HEK293 (cell line): ENCODE results near the gene NARF.

Source experiments
- BCL11A ChIP-seq: fragments of 450-650 bp; formaldehyde crosslinking; IDR thresholded peaks from 2 replicates; pipeline ENCODE4 v1.5.1; 2016; ENCODE audit warnings: low read depth, missing biosample characterization, missing genetic modification characterization
- BCL11B ChIP-seq: fragments of 450-650 bp; formaldehyde crosslinking; IDR thresholded peaks from 2 replicates; pipeline ENCODE4 v1.5.1; 2016; ENCODE audit warnings: low read depth, missing biosample characterization, missing genetic modification characterization
- OVOL3 ChIP-seq: fragments of 450-650 bp; formaldehyde crosslinking; IDR thresholded peaks from 2 replicates; pipeline ENCODE4 v1.5.1; 2016; ENCODE audit warnings: missing biosample characterization, missing genetic modification characterization
- REPIN1 ChIP-seq: fragments of 450-650 bp; formaldehyde crosslinking; IDR thresholded peaks from 2 replicates; pipeline ENCODE4 v1.5.1; 2017; ENCODE audit warnings: missing biosample characterization, missing genetic modification characterization, low read depth
- ZNF10 ChIP-seq: fragments of 450-650 bp; formaldehyde crosslinking; IDR thresholded peaks from 2 replicates; pipeline ENCODE4 v1.5.1; 2017; ENCODE audit warnings: missing biosample characterization, missing genetic modification characterization
- ZNF146 ChIP-seq: fragments of 450-650 bp; formaldehyde crosslinking; IDR thresholded peaks from 2 replicates; pipeline ENCODE4 v1.5.1; 2016; ENCODE audit warnings: missing biosample characterization, missing genetic modification characterization
- ZNF202 ChIP-seq: fragments of 450-650 bp; formaldehyde crosslinking; IDR thresholded peaks from 2 replicates; pipeline ENCODE4 v1.5.1; 2016; ENCODE audit warnings: missing biosample characterization, missing genetic modification characterization, borderline replicate concordance
- ZNF274 ChIP-seq, 2 experiments: fragments of 200-500 bp in 1 of 2; fragments of 450-650 bp in 1 of 2; sonication (Bioruptor generic) in 1 of 2; formaldehyde crosslinking in 1 of 2; IDR thresholded peaks; 2 replicates each; pipeline versions ENCODE4 v1.5.1 to v1.6.1; 2014 to 2016; ENCODE audit warnings: borderline replicate concordance in 1 of 2, inconsistent platforms in 1 of 2, low read length in 1 of 2, missing biosample characterization in 1 of 2, missing genetic modification characterization in 1 of 2
- ZNF391 ChIP-seq: fragments of 450-650 bp; formaldehyde crosslinking; IDR thresholded peaks from 2 replicates; pipeline ENCODE4 v1.5.1; 2016; ENCODE audit warnings: low read depth, missing biosample characterization, missing genetic modification characterization, borderline replicate concordance
- ZNF433 ChIP-seq: fragments of 450-650 bp; formaldehyde crosslinking; IDR thresholded peaks from 2 replicates; pipeline ENCODE4 v1.5.1; 2016; ENCODE audit warnings: missing biosample characterization, missing genetic modification characterization, low read depth
- ZNF544 ChIP-seq: fragments of 450-650 bp; formaldehyde crosslinking; IDR thresholded peaks from 2 replicates; pipeline ENCODE4 v1.5.0; 2017; ENCODE audit warnings: missing biosample characterization, missing genetic modification characterization
- ZNF558 ChIP-seq: fragments of 450-650 bp; formaldehyde crosslinking; IDR thresholded peaks from 2 replicates; pipeline ENCODE4 v1.5.1; 2016; ENCODE audit warnings: missing biosample characterization, missing genetic modification characterization
- ZNF560 ChIP-seq: fragments of 450-650 bp; formaldehyde crosslinking; IDR thresholded peaks from 2 replicates; pipeline ENCODE4 v1.5.1; 2017; ENCODE audit warnings: missing biosample characterization, missing genetic modification characterization, borderline replicate concordance
- ZNF677 ChIP-seq: fragments of 450-650 bp; IDR thresholded peaks from 2 replicates; pipeline ENCODE4 v1.5.0; 2018; ENCODE audit warnings: missing biosample characterization, mild to moderate bottlenecking, missing genetic modification characterization, moderate library complexity
- ZNF768 ChIP-seq: fragments of 450-650 bp; formaldehyde crosslinking; IDR thresholded peaks from 2 replicates; pipeline ENCODE4 v1.5.1; 2018; ENCODE audit warnings: missing biosample characterization, mild to moderate bottlenecking, missing genetic modification characterization
- ZNF830 ChIP-seq: fragments of 450-650 bp; IDR thresholded peaks from 2 replicates; pipeline ENCODE4 v1.5.0; 2018; ENCODE audit warnings: missing biosample characterization, missing genetic modification characterization, low read depth, mild to moderate bottlenecking, moderate library complexity
- TF ChIP-seq, protein P1 (sequence below): fragments of 450-650 bp; formaldehyde crosslinking; conservative IDR thresholded peaks from 2 replicates; pipeline ENCODE4 v1.5.1; 2016; ENCODE audit warnings: low read depth, missing biosample characterization, missing genetic modification characterization
- TF ChIP-seq, protein P2 (sequence below): fragments of 450-650 bp; formaldehyde crosslinking; IDR thresholded peaks from 2 replicates; pipeline ENCODE4 v1.5.1; 2016; ENCODE audit warnings: missing biosample characterization, missing genetic modification characterization
- TF ChIP-seq, protein P3 (sequence below): fragments of 450-650 bp; formaldehyde crosslinking; IDR thresholded peaks from 2 replicates; pipeline ENCODE4 v1.5.1; 2016; ENCODE audit warnings: missing biosample characterization, missing genetic modification characterization
- TF ChIP-seq, protein P4 (sequence below): fragments of 450-650 bp; formaldehyde crosslinking; IDR thresholded peaks from 2 replicates; pipeline ENCODE4 v1.5.1; 2017; ENCODE audit warnings: missing biosample characterization, missing genetic modification characterization
- TF ChIP-seq, protein P5 (sequence below): fragments of 450-650 bp; formaldehyde crosslinking; IDR thresholded peaks from 2 replicates; pipeline ENCODE4 v1.5.1; 2017; ENCODE audit warnings: missing biosample characterization, missing genetic modification characterization
- TF ChIP-seq, protein P6 (sequence below): fragments of 450-650 bp; formaldehyde crosslinking; IDR thresholded peaks from 2 replicates; pipeline ENCODE4 v1.5.1; 2016; ENCODE audit warnings: missing biosample characterization, missing genetic modification characterization
- TF ChIP-seq, protein P7 (sequence below): fragments of 450-650 bp; formaldehyde crosslinking; IDR thresholded peaks from 2 replicates; pipeline ENCODE4 v1.5.1; 2016; ENCODE audit warnings: missing biosample characterization, missing genetic modification characterization

NARF gene

DNA sequence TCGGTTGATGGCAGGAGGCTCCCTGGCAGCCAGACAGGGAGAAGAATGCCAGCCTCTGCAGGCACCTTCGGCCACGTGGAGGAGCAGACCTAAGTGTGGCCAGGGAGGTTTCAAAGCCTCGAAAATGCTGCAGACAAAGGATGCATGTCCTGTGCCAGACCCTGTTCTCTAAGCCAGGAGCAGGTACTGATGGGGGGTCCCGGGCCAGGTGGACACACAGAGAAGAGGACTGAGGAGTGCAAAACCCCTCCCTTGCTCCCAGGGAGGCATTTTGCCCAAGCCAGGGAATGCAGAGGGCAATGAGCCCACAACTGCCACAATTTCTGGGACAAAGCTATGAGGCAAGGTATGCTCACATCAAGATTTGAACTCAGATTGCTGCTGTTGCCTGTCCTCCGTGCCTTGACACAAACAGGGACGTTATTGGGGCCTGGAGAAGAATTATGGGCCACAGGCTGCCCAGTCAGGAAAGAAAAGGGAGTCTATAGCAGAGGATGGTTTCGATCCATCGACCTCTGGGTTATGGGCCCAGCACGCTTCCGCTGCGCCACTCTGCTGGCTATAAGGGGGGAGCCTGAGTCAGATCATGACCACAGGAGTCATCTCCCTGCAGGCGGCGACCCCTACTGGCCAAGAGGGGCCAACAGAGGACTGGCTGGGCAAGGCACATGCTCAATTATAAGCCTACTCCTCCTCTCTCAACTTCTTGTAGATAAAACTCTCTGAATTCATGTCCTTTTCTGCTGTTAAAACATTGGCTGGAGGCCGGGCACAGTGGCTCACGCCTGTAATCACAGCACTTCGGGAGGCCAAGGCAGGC is 35.9 kb downstream of the NARF start (continued):
- TF ChIP-seq, protein P1, sequence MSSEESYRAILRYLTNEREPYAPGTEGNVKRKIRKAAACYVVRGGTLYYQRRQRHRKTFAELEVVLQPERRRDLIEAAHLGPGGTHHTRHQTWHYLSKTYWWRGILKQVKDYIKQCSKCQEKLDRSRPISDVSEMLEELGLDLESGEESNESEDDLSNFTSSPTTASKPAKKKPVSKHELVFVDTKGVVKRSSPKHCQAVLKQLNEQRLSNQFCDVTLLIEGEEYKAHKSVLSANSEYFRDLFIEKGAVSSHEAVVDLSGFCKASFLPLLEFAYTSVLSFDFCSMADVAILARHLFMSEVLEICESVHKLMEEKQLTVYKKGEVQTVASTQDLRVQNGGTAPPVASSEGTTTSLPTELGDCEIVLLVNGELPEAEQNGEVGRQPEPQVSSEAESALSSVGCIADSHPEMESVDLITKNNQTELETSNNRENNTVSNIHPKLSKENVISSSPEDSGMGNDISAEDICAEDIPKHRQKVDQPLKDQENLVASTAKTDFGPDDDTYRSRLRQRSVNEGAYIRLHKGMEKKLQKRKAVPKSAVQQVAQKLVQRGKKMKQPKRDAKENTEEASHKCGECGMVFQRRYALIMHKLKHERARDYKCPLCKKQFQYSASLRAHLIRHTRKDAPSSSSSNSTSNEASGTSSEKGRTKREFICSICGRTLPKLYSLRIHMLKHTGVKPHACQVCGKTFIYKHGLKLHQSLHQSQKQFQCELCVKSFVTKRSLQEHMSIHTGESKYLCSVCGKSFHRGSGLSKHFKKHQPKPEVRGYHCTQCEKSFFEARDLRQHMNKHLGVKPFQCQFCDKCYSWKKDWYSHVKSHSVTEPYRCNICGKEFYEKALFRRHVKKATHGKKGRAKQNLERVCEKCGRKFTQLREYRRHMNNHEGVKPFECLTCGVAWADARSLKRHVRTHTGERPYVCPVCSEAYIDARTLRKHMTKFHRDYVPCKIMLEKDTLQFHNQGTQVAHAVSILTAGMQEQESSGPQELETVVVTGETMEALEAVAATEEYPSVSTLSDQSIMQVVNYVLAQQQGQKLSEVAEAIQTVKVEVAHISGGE (tag by site-specific recombination): peak; percentile 33; the same call in 1 of the 2 replicates
- TF ChIP-seq BCL11A (tag by site-specific recombination) (peak; percentile 90), ZNF10 (tag by site-specific recombination) (peak; percentile 50; the same call in 1 of the 2 replicates), ZNF558 (tag by site-specific recombination) (peak; percentile 72; the same call in 1 of the 2 replicates), REPIN1 (peak; percentile 57; the same call in 1 of the 2 replicates), ZNF433 (tag by site-specific recombination) (no peak), BCL11B (tag by site-specific recombination) (peak; percentile 69), ZNF146 (tag by site-specific recombination) (peak; percentile 5), ZNF544 (tag by site-specific recombination) (no peak), ZNF677 (tag by site-specific recombination) (0 out of 2 replicates have a peak, but pooled peaks have one; percentile 1), ZNF560 (tag by site-specific recombination) (no peak), OVOL3 (tag by site-specific recombination) (no peak), ZNF768 (tag by site-specific recombination) (peak; percentile 88), ZNF202 (tag by site-specific recombination) (no peak), ZNF274 (IDR thresholded peaks at IDR 0.05; ENCODE audit: low read length) (no peak), ZNF274 (tag by site-specific recombination; IDR thresholded peaks at IDR 0.05; ENCODE audit: borderline replicate concordance) (no peak), ZNF391 (tag by site-specific recombination) (peak; percentile 96; the same call in 1 of the 2 replicates), ZNF830 (tag by site-specific recombination) (no peak)
- TF ChIP-seq, protein P2, sequence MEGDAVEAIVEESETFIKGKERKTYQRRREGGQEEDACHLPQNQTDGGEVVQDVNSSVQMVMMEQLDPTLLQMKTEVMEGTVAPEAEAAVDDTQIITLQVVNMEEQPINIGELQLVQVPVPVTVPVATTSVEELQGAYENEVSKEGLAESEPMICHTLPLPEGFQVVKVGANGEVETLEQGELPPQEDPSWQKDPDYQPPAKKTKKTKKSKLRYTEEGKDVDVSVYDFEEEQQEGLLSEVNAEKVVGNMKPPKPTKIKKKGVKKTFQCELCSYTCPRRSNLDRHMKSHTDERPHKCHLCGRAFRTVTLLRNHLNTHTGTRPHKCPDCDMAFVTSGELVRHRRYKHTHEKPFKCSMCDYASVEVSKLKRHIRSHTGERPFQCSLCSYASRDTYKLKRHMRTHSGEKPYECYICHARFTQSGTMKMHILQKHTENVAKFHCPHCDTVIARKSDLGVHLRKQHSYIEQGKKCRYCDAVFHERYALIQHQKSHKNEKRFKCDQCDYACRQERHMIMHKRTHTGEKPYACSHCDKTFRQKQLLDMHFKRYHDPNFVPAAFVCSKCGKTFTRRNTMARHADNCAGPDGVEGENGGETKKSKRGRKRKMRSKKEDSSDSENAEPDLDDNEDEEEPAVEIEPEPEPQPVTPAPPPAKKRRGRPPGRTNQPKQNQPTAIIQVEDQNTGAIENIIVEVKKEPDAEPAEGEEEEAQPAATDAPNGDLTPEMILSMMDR (tag by site-specific recombination): peak; percentile 100
- TF ChIP-seq, protein P3, sequence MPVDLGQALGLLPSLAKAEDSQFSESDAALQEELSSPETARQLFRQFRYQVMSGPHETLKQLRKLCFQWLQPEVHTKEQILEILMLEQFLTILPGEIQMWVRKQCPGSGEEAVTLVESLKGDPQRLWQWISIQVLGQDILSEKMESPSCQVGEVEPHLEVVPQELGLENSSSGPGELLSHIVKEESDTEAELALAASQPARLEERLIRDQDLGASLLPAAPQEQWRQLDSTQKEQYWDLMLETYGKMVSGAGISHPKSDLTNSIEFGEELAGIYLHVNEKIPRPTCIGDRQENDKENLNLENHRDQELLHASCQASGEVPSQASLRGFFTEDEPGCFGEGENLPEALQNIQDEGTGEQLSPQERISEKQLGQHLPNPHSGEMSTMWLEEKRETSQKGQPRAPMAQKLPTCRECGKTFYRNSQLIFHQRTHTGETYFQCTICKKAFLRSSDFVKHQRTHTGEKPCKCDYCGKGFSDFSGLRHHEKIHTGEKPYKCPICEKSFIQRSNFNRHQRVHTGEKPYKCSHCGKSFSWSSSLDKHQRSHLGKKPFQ (tag by site-specific recombination): no peak
- TF ChIP-seq, protein P4, sequence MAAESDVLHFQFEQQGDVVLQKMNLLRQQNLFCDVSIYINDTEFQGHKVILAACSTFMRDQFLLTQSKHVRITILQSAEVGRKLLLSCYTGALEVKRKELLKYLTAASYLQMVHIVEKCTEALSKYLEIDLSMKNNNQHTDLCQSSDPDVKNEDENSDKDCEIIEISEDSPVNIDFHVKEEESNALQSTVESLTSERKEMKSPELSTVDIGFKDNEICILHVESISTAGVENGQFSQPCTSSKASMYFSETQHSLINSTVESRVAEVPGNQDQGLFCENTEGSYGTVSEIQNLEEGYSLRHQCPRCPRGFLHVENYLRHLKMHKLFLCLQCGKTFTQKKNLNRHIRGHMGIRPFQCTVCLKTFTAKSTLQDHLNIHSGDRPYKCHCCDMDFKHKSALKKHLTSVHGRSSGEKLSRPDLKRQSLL (tag by site-specific recombination): peak; percentile 27
- TF ChIP-seq, protein P5, sequence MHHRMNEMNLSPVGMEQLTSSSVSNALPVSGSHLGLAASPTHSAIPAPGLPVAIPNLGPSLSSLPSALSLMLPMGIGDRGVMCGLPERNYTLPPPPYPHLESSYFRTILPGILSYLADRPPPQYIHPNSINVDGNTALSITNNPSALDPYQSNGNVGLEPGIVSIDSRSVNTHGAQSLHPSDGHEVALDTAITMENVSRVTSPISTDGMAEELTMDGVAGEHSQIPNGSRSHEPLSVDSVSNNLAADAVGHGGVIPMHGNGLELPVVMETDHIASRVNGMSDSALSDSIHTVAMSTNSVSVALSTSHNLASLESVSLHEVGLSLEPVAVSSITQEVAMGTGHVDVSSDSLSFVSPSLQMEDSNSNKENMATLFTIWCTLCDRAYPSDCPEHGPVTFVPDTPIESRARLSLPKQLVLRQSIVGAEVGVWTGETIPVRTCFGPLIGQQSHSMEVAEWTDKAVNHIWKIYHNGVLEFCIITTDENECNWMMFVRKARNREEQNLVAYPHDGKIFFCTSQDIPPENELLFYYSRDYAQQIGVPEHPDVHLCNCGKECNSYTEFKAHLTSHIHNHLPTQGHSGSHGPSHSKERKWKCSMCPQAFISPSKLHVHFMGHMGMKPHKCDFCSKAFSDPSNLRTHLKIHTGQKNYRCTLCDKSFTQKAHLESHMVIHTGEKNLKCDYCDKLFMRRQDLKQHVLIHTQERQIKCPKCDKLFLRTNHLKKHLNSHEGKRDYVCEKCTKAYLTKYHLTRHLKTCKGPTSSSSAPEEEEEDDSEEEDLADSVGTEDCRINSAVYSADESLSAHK (tag by site-specific recombination): peak; percentile 67
- TF ChIP-seq, protein P6, sequence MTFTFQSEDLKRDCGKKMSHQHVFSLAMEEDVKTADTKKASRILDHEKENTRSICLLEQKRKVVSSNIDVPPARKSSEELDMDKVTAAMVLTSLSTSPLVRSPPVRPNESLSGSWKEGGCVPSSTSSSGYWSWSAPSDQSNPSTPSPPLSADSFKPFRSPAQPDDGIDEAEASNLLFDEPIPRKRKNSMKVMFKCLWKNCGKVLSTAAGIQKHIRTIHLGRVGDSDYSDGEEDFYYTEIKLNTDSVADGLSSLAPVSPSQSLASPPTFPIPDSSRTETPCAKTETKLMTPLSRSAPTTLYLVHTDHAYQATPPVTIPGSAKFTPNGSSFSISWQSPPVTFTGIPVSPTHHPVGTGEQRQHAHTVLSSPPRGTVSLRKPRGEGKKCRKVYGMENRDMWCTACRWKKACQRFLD (tag by site-specific recombination): no peak
- TF ChIP-seq, protein P7, sequence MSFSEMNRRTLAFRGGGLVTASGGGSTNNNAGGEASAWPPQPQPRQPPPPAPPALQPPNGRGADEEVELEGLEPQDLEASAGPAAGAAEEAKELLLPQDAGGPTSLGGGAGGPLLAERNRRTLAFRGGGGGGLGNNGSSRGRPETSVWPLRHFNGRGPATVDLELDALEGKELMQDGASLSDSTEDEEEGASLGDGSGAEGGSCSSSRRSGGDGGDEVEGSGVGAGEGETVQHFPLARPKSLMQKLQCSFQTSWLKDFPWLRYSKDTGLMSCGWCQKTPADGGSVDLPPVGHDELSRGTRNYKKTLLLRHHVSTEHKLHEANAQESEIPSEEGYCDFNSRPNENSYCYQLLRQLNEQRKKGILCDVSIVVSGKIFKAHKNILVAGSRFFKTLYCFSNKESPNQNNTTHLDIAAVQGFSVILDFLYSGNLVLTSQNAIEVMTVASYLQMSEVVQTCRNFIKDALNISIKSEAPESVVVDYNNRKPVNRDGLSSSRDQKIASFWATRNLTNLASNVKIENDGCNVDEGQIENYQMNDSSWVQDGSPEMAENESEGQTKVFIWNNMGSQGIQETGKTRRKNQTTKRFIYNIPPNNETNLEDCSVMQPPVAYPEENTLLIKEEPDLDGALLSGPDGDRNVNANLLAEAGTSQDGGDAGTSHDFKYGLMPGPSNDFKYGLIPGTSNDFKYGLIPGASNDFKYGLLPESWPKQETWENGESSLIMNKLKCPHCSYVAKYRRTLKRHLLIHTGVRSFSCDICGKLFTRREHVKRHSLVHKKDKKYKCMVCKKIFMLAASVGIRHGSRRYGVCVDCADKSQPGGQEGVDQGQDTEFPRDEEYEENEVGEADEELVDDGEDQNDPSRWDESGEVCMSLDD (tag by site-specific recombination): peak; percentile 79
